OCI-LY7 (cell line): ENCODE data around the gene TRAM2. TPM values are rescaled to one million over a fixed set of nuclear protein-coding genes. Genes with fewer than 3 reads are reported as not detected.

Experiments
- BruUV-seq: library from RNA; stranded (reverse); fragments of 400-500 nt; replicated peaks from 2 replicates; lab custom pipeline; 2021; lab: Mats Ljungman, UMichigan
- CTCF ChIA-PET: fragments of 300-600 bp; sonication (Branson Sonifier 250); formaldehyde crosslinking; loops from one replicate; lab custom pipeline; 2022; ENCODE audit warnings: antibody characterized with exemption; ENCODE audit not compliant: unreplicated experiment; lab: Charles Lee
- POLR2A ChIA-PET: fragments of 300-600 bp; sonication (Branson Sonifier 250); formaldehyde crosslinking; loops from one replicate; lab custom pipeline; 2022; ENCODE audit warnings: antibody characterized with exemption; lab: Charles Lee
- DNase-seq: peaks from one replicate; pipeline ENCODE4 v3.0.0-alpha.2; 2015; ENCODE audit warnings: low spot score
- H2AFZ ChIP-seq: fragments of 200-600 bp; sonication (generic), shearing (Covaris generic); 2 replicates; pipeline ENCODE4 v1.6.1; 2014; ENCODE audit warnings: mild to moderate bottlenecking, antibody characterized with exemption, low read length, moderate library complexity
- H3K27ac ChIP-seq: fragments of 200-600 bp; sonication (generic); 2 replicates; pipeline ENCODE4 v1.5.1; 2014; ENCODE audit warnings: mixed run types, low read depth, mild to moderate bottlenecking, moderate library complexity, low read length, inconsistent platforms; ENCODE audit not compliant: poor library complexity, severe bottlenecking
- H3K36me3 ChIP-seq: fragments of 200-600 bp; sonication (generic); 2 replicates; pipeline ENCODE4 v1.6.1; 2014; ENCODE audit warnings: mild to moderate bottlenecking, antibody characterized with exemption, low read length, moderate library complexity, mixed read lengths; ENCODE audit not compliant: insufficient read depth
- H3K4me1 ChIP-seq: fragments of 200-600 bp; sonication (generic); 2 replicates; pipeline ENCODE4 v1.5.1; 2014; ENCODE audit warnings: mild to moderate bottlenecking, low read length; ENCODE audit not compliant: insufficient read depth, poor library complexity, severe bottlenecking
- H3K4me2 ChIP-seq: fragments of 200-600 bp; sonication (generic); 2 replicates; pipeline ENCODE4 v1.6.1; 2014; ENCODE audit warnings: mild to moderate bottlenecking, low read length
- H3K4me3 ChIP-seq: fragments of 200-600 bp; sonication (generic); 2 replicates; pipeline ENCODE4 v1.5.1; 2014; ENCODE audit warnings: mild to moderate bottlenecking, low read depth, low read length; ENCODE audit not compliant: poor library complexity, severe bottlenecking
- H3K79me2 ChIP-seq: fragments of 200-600 bp; sonication (generic); 2 replicates; pipeline ENCODE4 v1.6.1; 2016; ENCODE audit warnings: low read depth, mild to moderate bottlenecking, low read length, moderate library complexity, mixed read lengths; ENCODE audit not compliant: insufficient read depth
- H3K9me2 ChIP-seq: fragments of 200-600 bp; sonication (generic); 2 replicates; pipeline ENCODE4 v1.6.1; 2016; ENCODE audit warnings: mild to moderate bottlenecking, low read length, mixed read lengths; ENCODE audit not compliant: insufficient read depth
- H3K9me3 ChIP-seq: fragments of 200-600 bp; sonication (generic); 2 replicates; pipeline ENCODE4 v1.6.1; 2014; ENCODE audit warnings: mild to moderate bottlenecking, mixed run types, low read length, mixed read lengths
- H4K20me1 ChIP-seq: fragments of 200-600 bp; sonication (generic); 2 replicates; pipeline ENCODE4 v1.6.1; 2014; ENCODE audit warnings: mild to moderate bottlenecking, antibody characterized with exemption, low read length, moderate library complexity, mixed read lengths; ENCODE audit not compliant: insufficient read depth
- EZH2phosphoT487 ChIP-seq: fragments of 200-600 bp; sonication (generic); IDR thresholded peaks from 2 replicates; pipeline ENCODE4 v1.6.1; 2018; ENCODE audit warnings: low read depth, borderline replicate concordance, mild to moderate bottlenecking, mixed run types, antibody characterized with exemption, low read length, moderate library complexity, mixed read lengths
- intact Hi-C: fragments of 100-400 bp; cut with micrococcal nuclease; formaldehyde crosslinking; loops from one replicate; pipeline ENCODE4 v1.10.0; 2022; ENCODE audit not compliant: unreplicated experiment
- total RNA-seq, 2 experiments: library from RNA; depleted of rRNA in 1 of 2; stranded (reverse); fragments of >200 nt in 1 of 2; shearing (Covaris generic) in 1 of 2; gene quantifications; 2 replicates each; pipeline ENCODE4 v1.2.3, GENCODE V29; 2014 to 2022
- TF ChIP-seq, protein P1 (sequence below): fragments of 200-600 bp; sonication (generic); conservative IDR thresholded peaks from 2 replicates; pipeline ENCODE4 v1.5.1; 2014; ENCODE audit warnings: mild to moderate bottlenecking, antibody characterized with exemption, low read length, moderate library complexity, mixed read lengths

TRAM2 gene
- total RNA-seq, 2 experiments from 2014 or later = 19.3 to 38.2 TPM

DNA sequence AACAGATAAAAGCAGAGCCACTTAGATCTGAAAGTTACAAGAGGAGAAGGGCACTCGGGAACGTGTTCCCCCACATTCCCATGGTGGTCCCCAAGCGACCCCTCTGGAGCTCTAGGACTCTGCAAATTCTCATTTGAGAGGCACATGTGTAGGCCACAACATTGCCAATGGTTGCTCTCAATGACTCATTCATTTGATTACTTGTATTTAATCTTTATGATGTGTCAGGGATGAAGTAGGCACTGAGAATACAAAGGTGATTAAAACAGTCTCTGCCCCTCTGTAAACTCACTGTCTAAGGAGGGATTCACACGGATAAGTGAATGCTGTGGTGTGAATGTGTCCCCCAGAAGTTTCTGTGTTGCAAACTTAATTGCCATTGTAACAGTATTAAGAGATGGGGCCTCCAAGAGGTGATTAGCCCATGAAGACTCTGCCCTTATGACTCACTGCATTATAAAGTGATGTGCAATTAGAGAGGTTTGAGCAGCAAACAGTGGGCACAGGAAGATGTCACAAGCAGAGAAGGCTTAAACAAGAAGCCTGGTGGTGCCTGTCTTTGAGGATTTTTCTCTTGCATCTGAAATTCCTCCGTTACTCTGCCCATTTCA, 34.0 kb upstream of the TRAM2 start:
- TF ChIP-seq EZH2phosphoT487 = no peak
- TF ChIP-seq, protein P1, sequence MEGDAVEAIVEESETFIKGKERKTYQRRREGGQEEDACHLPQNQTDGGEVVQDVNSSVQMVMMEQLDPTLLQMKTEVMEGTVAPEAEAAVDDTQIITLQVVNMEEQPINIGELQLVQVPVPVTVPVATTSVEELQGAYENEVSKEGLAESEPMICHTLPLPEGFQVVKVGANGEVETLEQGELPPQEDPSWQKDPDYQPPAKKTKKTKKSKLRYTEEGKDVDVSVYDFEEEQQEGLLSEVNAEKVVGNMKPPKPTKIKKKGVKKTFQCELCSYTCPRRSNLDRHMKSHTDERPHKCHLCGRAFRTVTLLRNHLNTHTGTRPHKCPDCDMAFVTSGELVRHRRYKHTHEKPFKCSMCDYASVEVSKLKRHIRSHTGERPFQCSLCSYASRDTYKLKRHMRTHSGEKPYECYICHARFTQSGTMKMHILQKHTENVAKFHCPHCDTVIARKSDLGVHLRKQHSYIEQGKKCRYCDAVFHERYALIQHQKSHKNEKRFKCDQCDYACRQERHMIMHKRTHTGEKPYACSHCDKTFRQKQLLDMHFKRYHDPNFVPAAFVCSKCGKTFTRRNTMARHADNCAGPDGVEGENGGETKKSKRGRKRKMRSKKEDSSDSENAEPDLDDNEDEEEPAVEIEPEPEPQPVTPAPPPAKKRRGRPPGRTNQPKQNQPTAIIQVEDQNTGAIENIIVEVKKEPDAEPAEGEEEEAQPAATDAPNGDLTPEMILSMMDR = no peak
- Histone ChIP-seq H3K4me2 (no peak overlapping the region), H3K9me2 (no peaks in the 10 kb centered on the region), H2AFZ (no peak overlapping the region), H3K4me3 (no peak overlapping the region), H3K27ac (no peak overlapping the region), H3K36me3 (no peaks in the 10 kb centered on the region), H4K20me1 (no peaks in the 10 kb centered on the region), H3K4me1 (no peaks in the 10 kb centered on the region), H3K79me2 (no peaks in the 10 kb centered on the region), H3K9me3 (no peaks in the 10 kb centered on the region)
- intact Hi-C loops = no loop called here
- POLR2A ChIA-PET = no interaction called here
- CTCF ChIA-PET = no interaction called here
- BruUV-seq = no TSS peak
- DNase-seq = no peak

DNA sequence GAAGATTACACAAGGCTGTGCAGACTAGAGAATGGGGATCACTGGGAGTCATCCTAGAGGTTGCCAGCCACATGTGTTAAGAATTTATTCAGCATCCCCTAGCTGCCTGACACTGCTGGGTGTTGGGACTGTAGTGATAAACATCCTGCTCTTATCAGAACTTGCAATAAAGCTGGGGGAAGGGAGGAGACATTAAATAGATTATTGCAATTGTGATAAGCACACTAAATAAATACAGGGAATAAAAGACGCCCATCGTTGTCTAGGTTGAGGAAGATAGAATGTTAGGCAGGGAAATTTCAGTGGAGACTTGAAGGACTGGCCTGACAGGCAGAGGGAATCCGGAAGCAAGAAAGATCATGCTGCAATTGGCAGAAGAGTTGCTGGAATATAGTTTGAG, 33.2 kb upstream of the TRAM2 start:
- TF ChIP-seq EZH2phosphoT487 = no peak
- TF ChIP-seq, protein P1 = no peak
- H3K27ac ChIP-seq = no peak overlapping the region
- CTCF ChIA-PET = no interaction called here

DNA sequence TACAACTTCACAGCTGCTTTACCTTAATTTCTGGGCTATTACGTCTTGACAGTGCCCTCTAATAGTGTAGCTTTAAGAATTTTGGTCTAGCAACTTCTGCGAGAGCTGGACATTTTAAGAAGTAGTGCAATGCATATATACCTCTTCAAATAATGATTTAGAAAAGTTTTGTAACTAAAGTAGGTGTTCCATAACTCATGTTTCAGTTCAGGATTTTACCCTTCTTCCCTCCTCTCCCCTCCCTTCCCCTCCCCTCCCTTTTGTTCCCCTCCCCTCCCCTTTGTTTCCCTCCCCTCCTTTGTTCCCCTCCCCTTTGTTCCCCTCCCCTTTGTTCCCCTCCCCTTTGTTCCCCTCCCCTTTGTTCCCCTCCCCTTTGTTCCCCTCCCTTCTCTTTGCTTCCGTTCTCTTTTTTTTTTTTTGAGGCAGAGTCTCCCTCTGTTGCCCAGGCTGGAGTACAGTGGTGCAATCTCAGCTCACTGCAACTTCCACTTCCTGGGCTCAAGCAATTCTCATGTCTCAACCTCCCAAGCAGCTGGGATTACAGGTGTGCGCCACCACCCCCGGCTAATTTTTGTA, 28.8 kb upstream of the TRAM2 start:
- Histone ChIP-seq H3K36me3 (no peaks in the 10 kb centered on the region), H3K79me2 (no peaks in the 10 kb centered on the region), H3K27ac (no peak overlapping the region), H3K4me1 (peaks cover 17% of the 10 kb centered on the region), H4K20me1 (no peaks in the 10 kb centered on the region), H3K4me2 (no peak overlapping the region), H3K9me3 (no peaks in the 10 kb centered on the region), H2AFZ (no peak overlapping the region), H3K4me3 (no peak overlapping the region), H3K9me2 (no peaks in the 10 kb centered on the region)
- BruUV-seq = no TSS peak
- POLR2A ChIA-PET = interaction anchor here (0.5 to 5.6 kb wide), 7 partner anchors 10 to 96 kb away, joined by 3 to 61 read pairs (median 9); no protein-coding TSS in a partner anchor
- no peak for DNase-seq
- intact Hi-C loops = no loop called here
- CTCF ChIA-PET = interaction anchor here (1.5 to 1.9 kb wide), 2 partner anchors 9 to 11 kb away, joined by 3 to 6 read pairs; no protein-coding TSS in a partner anchor
- TF ChIP-seq, protein P1 = no peak
- no peak for TF ChIP-seq EZH2phosphoT487

More for the DNA sequence above, 33.2 kb upstream of the TRAM2 start:
- intact Hi-C loops = no loop called here
- DNase-seq = no peak
- no peaks in the 10 kb centered on the region for H3K9me3 ChIP-seq
- H3K79me2 ChIP-seq = no peaks in the 10 kb centered on the region
- H3K9me2 ChIP-seq = no peaks in the 10 kb centered on the region
- no peak overlapping the region for H3K4me2 ChIP-seq
- no peaks in the 10 kb centered on the region for H4K20me1 ChIP-seq
- H3K36me3 ChIP-seq = no peaks in the 10 kb centered on the region
- H2AFZ ChIP-seq = no peak overlapping the region
- no peaks in the 10 kb centered on the region for H3K4me1 ChIP-seq
- BruUV-seq = no TSS peak
- H3K4me3 ChIP-seq = no peak overlapping the region
- POLR2A ChIA-PET = interaction anchor here (0.5 to 1.6 kb wide), 2 partner anchors 17 to 924 kb away, joined by 3 read pairs; no protein-coding TSS in a partner anchor
